ENCODE data around the gene CREBL2.

Gene CREBL2

DNA sequence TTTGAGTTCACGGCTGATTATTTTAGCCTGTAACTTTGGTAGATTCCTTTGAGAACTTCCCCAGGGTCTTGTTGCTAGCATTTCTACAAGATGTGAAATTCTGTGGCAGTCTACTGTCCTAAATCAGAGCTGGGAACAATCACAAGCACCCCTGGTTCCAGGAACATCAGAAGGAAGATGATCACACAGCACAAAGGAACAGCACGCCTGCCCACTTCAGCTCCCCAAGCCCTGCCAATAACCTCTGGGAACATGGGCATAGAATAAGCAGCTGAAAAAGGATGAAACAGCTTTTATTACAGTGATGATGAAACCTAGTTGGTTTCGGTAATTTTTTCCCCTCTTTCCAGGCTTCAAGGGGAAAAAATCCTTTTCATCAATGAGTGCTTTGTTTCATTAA, 72.0 kb downstream of the CREBL2 start:
- H3K9me3 ChIP-seq (replicated peaks; ENCODE audit: low read length): no peaks in the 10 kb centered on the region
- peaks cover 5% of the 10 kb centered on the region for H3K4me1 ChIP-seq (ENCODE audit: control insufficient read depth, insufficient read depth, low read length)
- no peak overlapping the region for H3K4me2 ChIP-seq (ENCODE audit: low read length)
- H3K27me3 ChIP-seq (ENCODE audit: control insufficient read depth, insufficient read depth, low read length): peaks cover 11% of the 10 kb centered on the region
- H3K36me3 ChIP-seq (ENCODE audit: insufficient read depth, low read length): no peaks in the 10 kb centered on the region
- no peak overlapping the region for H3K4me3 ChIP-seq (ENCODE audit: low read length)
- no peak overlapping the region for H3K9ac ChIP-seq (ENCODE audit: low read depth, low read length)

DNA sequence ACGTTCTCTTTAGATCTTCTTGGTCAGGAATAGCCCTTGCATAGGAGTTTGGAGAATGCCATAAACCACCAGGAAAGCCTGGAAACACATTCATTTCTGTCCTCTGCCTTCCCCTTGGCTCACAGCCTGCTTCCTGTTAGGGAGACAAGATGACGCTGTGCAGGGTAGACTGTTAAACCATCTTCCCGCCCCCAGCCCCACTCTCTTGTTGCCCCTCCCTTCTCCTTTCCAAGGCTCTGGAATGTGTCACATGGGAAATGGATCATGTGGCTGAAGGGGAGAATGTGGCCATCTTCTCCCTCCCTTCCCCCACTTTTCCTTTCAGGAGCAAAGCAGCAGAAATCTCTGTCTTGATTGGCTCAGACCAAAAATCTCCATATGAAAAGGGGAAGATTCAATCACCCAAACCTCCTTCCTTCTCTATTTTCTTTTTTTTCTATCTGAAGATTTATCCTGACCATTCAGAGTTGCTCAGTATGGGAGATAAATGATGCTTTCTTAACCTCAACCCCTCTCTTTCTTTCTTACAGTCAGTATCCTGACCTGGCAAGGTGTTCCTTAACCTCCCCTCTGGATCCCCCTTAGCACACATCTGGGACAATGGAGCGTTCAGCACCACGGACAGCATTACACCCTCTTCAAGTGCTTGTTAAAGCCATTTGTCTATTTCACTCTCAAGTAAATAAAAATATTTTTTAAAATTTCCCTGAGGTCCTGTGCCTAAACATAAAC, 72.9 kb downstream of the CREBL2 start:
- peaks cover 6% of the 10 kb centered on the region for H3K4me1 ChIP-seq (ENCODE audit: control insufficient read depth, insufficient read depth, low read length)
- no peak overlapping the region for H3K9ac ChIP-seq (ENCODE audit: low read depth, low read length)
- H3K4me2 ChIP-seq (ENCODE audit: low read length): no peak overlapping the region
- no peaks in the 10 kb centered on the region for H3K36me3 ChIP-seq (ENCODE audit: insufficient read depth, low read length)
- H3K4me3 ChIP-seq (ENCODE audit: low read length): no peak overlapping the region
- peaks cover 11% of the 10 kb centered on the region for H3K27me3 ChIP-seq (ENCODE audit: control insufficient read depth, insufficient read depth, low read length)
- no peaks in the 10 kb centered on the region for H3K9me3 ChIP-seq (replicated peaks; ENCODE audit: low read length)

DNA sequence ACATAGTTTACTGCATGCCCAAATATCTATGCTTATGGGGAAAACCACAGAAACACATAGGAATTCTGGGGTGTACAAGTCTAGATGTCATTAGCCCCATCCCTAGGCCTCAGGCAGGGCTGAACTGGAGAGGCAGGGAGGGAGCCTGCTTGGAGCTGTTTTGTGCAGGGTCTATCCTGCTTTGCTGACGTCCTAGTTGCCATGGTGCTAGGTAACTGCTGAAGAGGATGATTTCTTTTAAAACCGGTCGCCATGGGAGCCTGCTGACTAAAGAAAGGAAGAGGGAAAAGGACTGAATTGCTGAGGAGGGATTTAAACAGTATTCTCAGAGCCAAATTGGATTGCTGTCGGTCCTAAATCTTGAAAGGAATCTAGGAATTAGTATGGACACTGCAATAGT, 73.6 kb downstream of the CREBL2 start:
- no peak overlapping the region for H3K9ac ChIP-seq (ENCODE audit: low read depth, low read length)
- H3K27me3 ChIP-seq (ENCODE audit: control insufficient read depth, insufficient read depth, low read length): peaks cover 11% of the 10 kb centered on the region
- no peak overlapping the region for H3K4me3 ChIP-seq (ENCODE audit: low read length)
- no peaks in the 10 kb centered on the region for H3K9me3 ChIP-seq (replicated peaks; ENCODE audit: low read length)
- H3K36me3 ChIP-seq (ENCODE audit: insufficient read depth, low read length): no peaks in the 10 kb centered on the region
- H3K4me2 ChIP-seq (ENCODE audit: low read length): no peak overlapping the region
- peaks cover 9% of the 10 kb centered on the region for H3K4me1 ChIP-seq (ENCODE audit: control insufficient read depth, insufficient read depth, low read length)

DNA sequence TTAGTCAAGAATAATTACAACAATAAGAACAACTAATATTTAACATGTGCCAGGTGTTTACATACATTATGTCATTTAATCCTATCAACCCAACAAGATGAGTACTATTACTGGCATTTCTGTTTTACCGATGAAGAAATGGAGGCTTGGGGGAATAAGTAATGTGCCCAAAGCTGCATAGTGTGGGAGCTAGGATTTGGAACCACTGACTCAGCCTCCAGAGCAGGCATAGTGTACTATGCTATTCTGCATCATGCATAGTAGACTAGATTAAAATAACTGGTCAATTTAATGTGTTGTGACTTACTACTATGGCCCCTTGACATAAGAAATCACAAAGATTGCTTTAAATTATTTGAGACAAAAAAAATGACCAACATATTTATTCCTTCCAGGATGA, 74.8 kb downstream of the CREBL2 start:
- no peak overlapping the region for H3K9ac ChIP-seq (ENCODE audit: low read depth, low read length)
- no peak overlapping the region for H3K4me2 ChIP-seq (ENCODE audit: low read length)
- peaks cover 7% of the 10 kb centered on the region for H3K27me3 ChIP-seq (ENCODE audit: control insufficient read depth, insufficient read depth, low read length)
- no peaks in the 10 kb centered on the region for H3K36me3 ChIP-seq (ENCODE audit: insufficient read depth, low read length)
- H3K4me1 ChIP-seq (ENCODE audit: control insufficient read depth, insufficient read depth, low read length): peaks cover 9% of the 10 kb centered on the region
- H3K4me3 ChIP-seq (ENCODE audit: low read length): no peak overlapping the region
- no peaks in the 10 kb centered on the region for H3K9me3 ChIP-seq (replicated peaks; ENCODE audit: low read length)

- H3K9ac ChIP-seq (ENCODE audit: low read depth, low read length): no peak overlapping the region
- H3K4me1 ChIP-seq (ENCODE audit: control insufficient read depth, insufficient read depth, low read length): peaks cover 9% of the 10 kb centered on the region
- H3K36me3 ChIP-seq (ENCODE audit: insufficient read depth, low read length): no peaks in the 10 kb centered on the region
- no peak overlapping the region for H3K4me3 ChIP-seq (ENCODE audit: low read length)
- H3K27me3 ChIP-seq (ENCODE audit: control insufficient read depth, insufficient read depth, low read length): peaks cover 7% of the 10 kb centered on the region
- no peaks in the 10 kb centered on the region for H3K9me3 ChIP-seq (replicated peaks; ENCODE audit: low read length)
- H3K4me2 ChIP-seq (ENCODE audit: low read length): no peak overlapping the region
Measured at GRCh38 chr12:12686925-12687324, 75.2 kb downstream of the CREBL2 start.

DNA sequence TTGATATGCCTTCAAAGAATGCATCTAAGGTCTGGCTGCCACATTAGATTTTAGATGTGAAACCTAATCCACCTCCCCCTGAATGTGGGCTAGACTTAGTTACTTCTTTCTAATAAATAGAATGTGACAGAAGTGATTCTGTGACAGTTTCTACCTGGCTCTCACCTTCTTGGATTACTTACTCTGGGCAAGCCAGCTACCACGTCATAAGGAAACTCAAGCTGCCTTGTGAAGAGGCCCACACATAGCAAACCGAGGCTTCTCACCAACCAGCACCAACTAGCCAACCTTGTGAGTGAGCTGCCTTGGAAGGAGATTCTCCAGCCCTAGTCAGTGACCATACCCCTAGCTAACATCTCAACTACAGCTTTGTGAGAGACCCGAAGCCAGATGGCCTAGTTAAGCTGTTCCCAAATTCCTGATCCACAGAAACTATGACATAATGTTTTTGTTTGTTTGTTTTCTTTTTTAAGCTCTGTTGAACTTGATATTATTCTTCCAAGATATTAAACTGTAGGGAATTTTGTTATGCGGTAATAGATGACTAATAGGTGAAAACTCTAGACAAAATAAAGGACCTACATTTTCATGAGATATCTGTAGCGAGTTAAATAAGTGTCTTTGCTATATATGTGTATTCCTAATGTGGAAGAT, 78.1 kb downstream of the CREBL2 start:
- Histone ChIP-seq H3K9me3 (replicated peaks; ENCODE audit: low read length) (no peaks in the 10 kb centered on the region), H3K4me2 (ENCODE audit: low read length) (no peak overlapping the region), H3K4me1 (ENCODE audit: control insufficient read depth, insufficient read depth, low read length) (peaks cover 4% of the 10 kb centered on the region), H3K4me3 (ENCODE audit: low read length) (no peak overlapping the region), H3K36me3 (ENCODE audit: insufficient read depth, low read length) (no peaks in the 10 kb centered on the region), H3K27me3 (ENCODE audit: control insufficient read depth, insufficient read depth, low read length) (no peaks in the 10 kb centered on the region), H3K9ac (ENCODE audit: low read depth, low read length) (no peak overlapping the region)

GRCh38 chr12:12691549-12691948, 79.9 kb downstream of the CREBL2 start:
- no peak overlapping the region for H3K4me3 ChIP-seq (ENCODE audit: low read length)
- H3K9ac ChIP-seq (ENCODE audit: low read depth, low read length): no peak overlapping the region

DNA sequence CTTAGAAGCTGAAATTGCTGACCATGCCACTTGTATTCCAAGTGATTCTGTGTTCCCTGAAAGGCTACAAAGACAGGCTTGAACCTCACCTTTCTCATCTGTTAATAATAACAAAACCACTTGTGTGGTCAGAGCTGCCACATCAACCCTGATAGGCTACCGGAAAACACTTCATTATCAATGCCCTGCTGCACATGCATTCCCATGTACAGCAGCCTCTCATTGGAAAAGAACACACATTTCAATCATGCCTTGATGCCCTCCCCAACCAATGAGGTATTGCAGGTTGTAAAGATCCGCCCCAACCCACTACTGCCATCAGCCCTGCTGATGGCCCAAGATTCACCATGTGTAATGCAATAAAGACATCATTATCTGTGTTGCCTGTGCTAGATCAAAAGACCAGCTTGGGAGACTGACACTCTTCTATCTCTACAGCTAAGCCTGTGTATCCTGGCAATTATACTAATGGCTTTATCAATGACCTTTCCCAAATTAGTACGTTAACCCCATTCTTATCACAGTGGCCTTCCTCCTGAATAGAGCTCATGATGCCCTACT, 81.5 kb downstream of the CREBL2 start:
- Histone ChIP-seq H3K27me3 (ENCODE audit: control insufficient read depth, insufficient read depth, low read length) (no peaks in the 10 kb centered on the region), H3K4me1 (ENCODE audit: control insufficient read depth, insufficient read depth, low read length) (peaks cover 7% of the 10 kb centered on the region), H3K36me3 (ENCODE audit: insufficient read depth, low read length) (no peaks in the 10 kb centered on the region), H3K9ac (ENCODE audit: low read depth, low read length) (no peak overlapping the region), H3K4me2 (ENCODE audit: low read length) (no peak overlapping the region), H3K4me3 (ENCODE audit: low read length) (no peak overlapping the region), H3K9me3 (replicated peaks; ENCODE audit: low read length) (no peaks in the 10 kb centered on the region)

More at GRCh38 chr12:12691549-12691948, 79.9 kb downstream of the CREBL2 start:
- peaks cover 6% of the 10 kb centered on the region for H3K4me1 ChIP-seq (ENCODE audit: control insufficient read depth, insufficient read depth, low read length)
- no peaks in the 10 kb centered on the region for H3K9me3 ChIP-seq (replicated peaks; ENCODE audit: low read length)
- H3K36me3 ChIP-seq (ENCODE audit: insufficient read depth, low read length): no peaks in the 10 kb centered on the region
- H3K27me3 ChIP-seq (ENCODE audit: control insufficient read depth, insufficient read depth, low read length): no peaks in the 10 kb centered on the region
- no peak overlapping the region for H3K4me2 ChIP-seq (ENCODE audit: low read length)

Data from skeletal muscle satellite cell (primary cell).